Caco-2 (cell line): ENCODE results near the gene SIDT2. TPM values are rescaled to one million over a fixed set of nuclear protein-coding genes. Genes with fewer than 3 reads are reported as not detected.

Experiments used
- BruUV-seq: library from RNA; stranded (reverse); fragments of 400-500 nt; replicated peaks from 2 replicates; lab custom pipeline; 2021; lab: Mats Ljungman, UMichigan
- CTCF ChIA-PET: fragments of 300-600 bp; sonication (Branson Sonifier 250); formaldehyde crosslinking; loops from one replicate; lab custom pipeline; 2022; ENCODE audit warnings: antibody characterized with exemption; lab: Charles Lee
- POLR2A ChIA-PET: fragments of 300-600 bp; sonication (Branson Sonifier 250); formaldehyde crosslinking; loops from one replicate; lab custom pipeline; 2022; ENCODE audit warnings: antibody characterized with exemption; lab: Charles Lee
- DNase-seq, 2 experiments: peaks; one replicate each; pipeline versions ENCODE4 v3.0.0 to v3.0.0-alpha.2; 2020 to 2022
- H3K27me3 ChIP-seq: replicated peaks from 2 replicates; pipeline ENCODE4 v1.6.0; 2011; ENCODE audit warnings: low read length; ENCODE audit not compliant: control insufficient read depth, insufficient read depth
- H3K36me3 ChIP-seq: 2 replicates; pipeline ENCODE4 v1.5.1; 2011; ENCODE audit warnings: low read length; ENCODE audit not compliant: control insufficient read depth, insufficient read depth
- H3K4me1 ChIP-seq: fragments of 250-450 bp; sonication (Bioruptor Pico); 2 replicates; pipeline ENCODE4 v1.5.1; 2020; ENCODE audit warnings: mild to moderate bottlenecking
- H3K4me3 ChIP-seq: 2 replicates; pipeline ENCODE4 v1.5.1; 2011; ENCODE audit warnings: low read depth, mild to moderate bottlenecking, control low read depth, low read length
- H3K9me3 ChIP-seq: fragments of 250-450 bp; sonication (Bioruptor Pico); 2 replicates; pipeline ENCODE4 v1.5.1; 2020; ENCODE audit warnings: mild to moderate bottlenecking, moderate library complexity
- H3K27ac Mint-ChIP-seq: one replicate; pipeline ENCODE4 v1.8.0; 2022; ENCODE audit warnings: mixed read lengths; ENCODE audit not compliant: unreplicated experiment
- H3K27me3 Mint-ChIP-seq: one replicate; pipeline ENCODE4 v1.8.0; 2022; ENCODE audit warnings: mixed read lengths; ENCODE audit not compliant: insufficient read depth, unreplicated experiment
- H3K36me3 Mint-ChIP-seq: one replicate; pipeline ENCODE4 v1.8.0; 2022; ENCODE audit warnings: mild to moderate bottlenecking, mixed read lengths; ENCODE audit not compliant: insufficient read depth, unreplicated experiment
- H3K4me1 Mint-ChIP-seq: one replicate; pipeline ENCODE4 v1.8.0; 2022; ENCODE audit warnings: low read depth, mixed read lengths; ENCODE audit not compliant: unreplicated experiment
- H3K4me3 Mint-ChIP-seq: one replicate; pipeline ENCODE4 v1.8.0; 2022; ENCODE audit warnings: mild to moderate bottlenecking, moderate library complexity, mixed read lengths; ENCODE audit not compliant: unreplicated experiment
- H3K9me3 Mint-ChIP-seq: one replicate; pipeline ENCODE4 v1.8.0; 2022; ENCODE audit warnings: mixed read lengths; ENCODE audit not compliant: unreplicated experiment
- intact Hi-C: fragments of 100-400 bp; cut with micrococcal nuclease; formaldehyde crosslinking; loops from one replicate; pipeline ENCODE4 v1.10.0; 2022; ENCODE audit not compliant: unreplicated experiment
- total RNA-seq: library from RNA; stranded (reverse); gene quantifications from 2 replicates; pipeline ENCODE4 v1.2.3, GENCODE V29; 2022
- TF ChIP-seq, protein P1 (sequence below), 2 experiments: fragments of 200-600 bp in 1 of 2; IDR thresholded peaks; 1 replicate in 1 of 2; 2 replicates in 1 of 2; pipeline versions ENCODE4 v1.5.1 to v1.8.0; 2011 to 2022; ENCODE audit warnings: antibody characterized with exemption in 1 of 2, control low read depth in 1 of 2, inconsistent platforms in 1 of 2, low read depth in 1 of 2, low read length in 1 of 2, mild to moderate bottlenecking in 1 of 2, moderate library complexity in 1 of 2; ENCODE audit not compliant: insufficient read depth in 1 of 2, severe bottlenecking in 1 of 2, unreplicated experiment in 1 of 2

The SIDT2 gene
- total RNA-seq, 1 experiment from 2014 or later: 61.7 TPM

DNA sequence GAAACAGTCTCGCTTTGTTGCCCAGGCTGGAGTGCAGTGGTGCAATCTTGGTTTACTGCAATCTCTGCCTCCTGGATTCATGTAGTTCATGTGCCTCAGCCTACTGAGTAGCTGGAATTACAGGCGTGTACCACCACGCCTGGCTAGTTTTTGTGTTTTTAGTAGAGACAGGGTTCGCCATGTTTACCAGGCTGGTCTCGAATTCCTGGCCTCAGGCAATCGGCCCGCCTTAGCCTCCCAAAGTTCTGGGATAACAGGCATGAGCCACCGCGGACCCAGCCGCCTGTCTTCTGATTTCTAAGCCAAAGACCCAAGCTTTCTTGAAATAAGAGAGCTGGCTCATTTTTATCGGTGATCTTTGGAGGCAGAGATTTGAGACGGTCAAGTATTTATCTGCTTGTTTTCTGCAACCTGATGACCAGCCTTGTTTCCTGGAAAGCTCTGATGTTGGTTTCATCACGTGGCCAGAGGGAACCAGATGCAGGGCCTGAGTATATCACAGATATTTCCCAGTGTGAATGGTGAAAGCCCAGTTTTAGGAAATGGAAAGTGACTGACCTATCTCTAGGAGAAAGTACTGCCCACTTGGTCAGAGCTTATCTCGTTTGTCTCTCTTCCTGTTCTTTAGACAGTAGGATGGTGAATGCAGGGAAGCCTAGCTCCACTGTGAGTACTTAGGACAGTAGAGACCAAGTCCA, 5.7 kb upstream of the SIDT2 start:
- BruUV-seq: no TSS peak
- H3K27me3 ChIP-seq: no peaks in the 10 kb centered on the region
- no peak overlapping the region for H3K4me3 ChIP-seq
- H3K4me1 ChIP-seq: peaks cover 24% of the 10 kb centered on the region
- Mint-ChIP-seq H3K4me1 (peaks cover 4% of the 10 kb centered on the region), H3K27ac (no peak overlapping the region), H3K9me3 (no peaks in the 10 kb centered on the region), H3K27me3 (no peaks in the 10 kb centered on the region), H3K36me3 (peaks cover 77% of the 10 kb centered on the region), H3K4me3 (no peak overlapping the region)
- ChIA-PET POLR2A (no interaction called here), CTCF (interaction anchor here (0.8 kb wide), 1 partner anchor 24 kb away, joined by 3 read pairs; no protein-coding TSS in a partner anchor)
- no peak for DNase-seq
- intact Hi-C loops: no loop called here
- TF ChIP-seq, protein P1, sequence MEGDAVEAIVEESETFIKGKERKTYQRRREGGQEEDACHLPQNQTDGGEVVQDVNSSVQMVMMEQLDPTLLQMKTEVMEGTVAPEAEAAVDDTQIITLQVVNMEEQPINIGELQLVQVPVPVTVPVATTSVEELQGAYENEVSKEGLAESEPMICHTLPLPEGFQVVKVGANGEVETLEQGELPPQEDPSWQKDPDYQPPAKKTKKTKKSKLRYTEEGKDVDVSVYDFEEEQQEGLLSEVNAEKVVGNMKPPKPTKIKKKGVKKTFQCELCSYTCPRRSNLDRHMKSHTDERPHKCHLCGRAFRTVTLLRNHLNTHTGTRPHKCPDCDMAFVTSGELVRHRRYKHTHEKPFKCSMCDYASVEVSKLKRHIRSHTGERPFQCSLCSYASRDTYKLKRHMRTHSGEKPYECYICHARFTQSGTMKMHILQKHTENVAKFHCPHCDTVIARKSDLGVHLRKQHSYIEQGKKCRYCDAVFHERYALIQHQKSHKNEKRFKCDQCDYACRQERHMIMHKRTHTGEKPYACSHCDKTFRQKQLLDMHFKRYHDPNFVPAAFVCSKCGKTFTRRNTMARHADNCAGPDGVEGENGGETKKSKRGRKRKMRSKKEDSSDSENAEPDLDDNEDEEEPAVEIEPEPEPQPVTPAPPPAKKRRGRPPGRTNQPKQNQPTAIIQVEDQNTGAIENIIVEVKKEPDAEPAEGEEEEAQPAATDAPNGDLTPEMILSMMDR (IDR thresholded peaks at IDR 0.05; ENCODE audit: insufficient read depth in 1 of 2, low read depth in 1 of 2, low read length in 1 of 2, severe bottlenecking in 1 of 2, unreplicated experiment in 1 of 2): no peak
- H3K9me3 ChIP-seq: no peaks in the 10 kb centered on the region
- no peaks in the 10 kb centered on the region for H3K36me3 ChIP-seq

DNA sequence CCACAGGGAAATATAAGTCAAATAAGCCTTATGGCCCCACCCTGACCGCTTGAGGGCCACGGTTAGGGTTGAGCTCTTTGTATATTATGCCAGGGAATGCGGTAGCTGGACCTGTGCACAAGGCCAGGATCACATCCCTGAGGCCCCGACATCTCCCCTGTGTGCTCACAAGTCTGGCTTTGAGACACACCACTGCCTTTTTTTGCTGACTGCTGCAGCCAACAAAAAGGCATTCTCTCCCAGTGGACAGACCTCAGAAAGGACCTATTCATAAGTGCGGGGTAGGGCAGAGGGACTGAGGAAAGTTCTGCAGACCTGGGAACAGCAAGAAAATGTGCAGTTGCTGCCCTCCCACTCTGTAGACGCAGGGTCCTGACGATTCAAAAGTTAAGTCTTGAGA, 3.4 kb upstream of the SIDT2 start:
- no peak overlapping the region for H3K4me3 Mint-ChIP-seq
- ChIA-PET POLR2A (no interaction called here), CTCF (no interaction called here)
- no peak for DNase-seq
- peaks cover 18% of the 10 kb centered on the region for H3K4me1 Mint-ChIP-seq
- H3K27ac Mint-ChIP-seq: no peak overlapping the region
- H3K4me3 ChIP-seq: no peak overlapping the region
- peaks cover 35% of the 10 kb centered on the region for H3K4me1 ChIP-seq
- no peaks in the 10 kb centered on the region for H3K27me3 ChIP-seq
- no peaks in the 10 kb centered on the region for H3K27me3 Mint-ChIP-seq
- H3K9me3 ChIP-seq: no peaks in the 10 kb centered on the region
- no TSS peak for BruUV-seq
- no peaks in the 10 kb centered on the region for H3K36me3 ChIP-seq
- H3K9me3 Mint-ChIP-seq: no peaks in the 10 kb centered on the region
- TF ChIP-seq, protein P1 (IDR thresholded peaks at IDR 0.05; ENCODE audit: insufficient read depth in 1 of 2, low read depth in 1 of 2, low read length in 1 of 2, severe bottlenecking in 1 of 2, unreplicated experiment in 1 of 2): no peak
- intact Hi-C loops: no loop called here
- peaks cover 75% of the 10 kb centered on the region for H3K36me3 Mint-ChIP-seq

DNA sequence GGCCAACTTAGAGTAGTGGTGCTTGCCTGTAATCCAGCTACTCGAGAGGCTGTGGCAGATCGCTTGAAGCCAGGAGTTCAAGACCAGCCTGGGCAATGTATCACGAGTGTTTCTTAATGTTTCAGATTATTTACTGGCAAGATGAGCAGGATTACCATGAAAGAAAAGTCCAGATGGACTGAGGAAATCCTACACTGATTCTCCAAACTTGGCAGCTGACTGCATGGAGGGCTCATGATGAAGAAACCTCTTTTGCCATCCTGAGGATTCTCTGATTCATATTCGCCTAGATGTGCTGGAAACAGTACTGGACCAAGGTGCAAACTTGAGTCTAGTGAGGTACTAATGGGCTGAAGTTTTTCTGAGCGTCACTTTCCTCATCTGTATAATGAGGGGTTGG, 2.8 kb upstream of the SIDT2 start:
- no peaks in the 10 kb centered on the region for H3K9me3 Mint-ChIP-seq
- Histone ChIP-seq H3K4me3 (no peak overlapping the region), H3K27me3 (no peaks in the 10 kb centered on the region), H3K36me3 (no peaks in the 10 kb centered on the region), H3K4me1 (peaks cover 39% of the 10 kb centered on the region), H3K9me3 (no peaks in the 10 kb centered on the region)
- H3K27ac Mint-ChIP-seq: no peak overlapping the region
- H3K27me3 Mint-ChIP-seq: no peaks in the 10 kb centered on the region
- TF ChIP-seq, protein P1 (IDR thresholded peaks at IDR 0.05; ENCODE audit: insufficient read depth in 1 of 2, low read depth in 1 of 2, low read length in 1 of 2, severe bottlenecking in 1 of 2, unreplicated experiment in 1 of 2): no peak
- peaks cover 23% of the 10 kb centered on the region for H3K4me1 Mint-ChIP-seq
- DNase-seq: no peak
- peaks cover 72% of the 10 kb centered on the region for H3K36me3 Mint-ChIP-seq
- ChIA-PET CTCF (no interaction called here), POLR2A (no interaction called here)
- BruUV-seq: no TSS peak
- intact Hi-C loops: no loop called here
- no peak overlapping the region for H3K4me3 Mint-ChIP-seq
